Measurements from ENCODE around the gene DOLK.

Gene DOLK

GRCh38 chr9:128943832-128944620 lies 3.4 kb downstream of the DOLK start:
- DNase-seq (ENCODE audit: low read depth) = no peak
- no peak overlapping the region for H3K4me3 ChIP-seq (ENCODE audit: control insufficient read depth, low read depth, low read length)
- TF ChIP-seq CTCF (conservative IDR thresholded peaks at IDR 0.05; ENCODE audit: control insufficient read depth, insufficient read depth, low read depth, low read length) = no peak

- TF ChIP-seq CTCF (conservative IDR thresholded peaks at IDR 0.05; ENCODE audit: control insufficient read depth, insufficient read depth, low read depth, low read length) = no peak
- no peak overlapping the region for H3K4me3 ChIP-seq (ENCODE audit: control insufficient read depth, low read depth, low read length)
Observed at GRCh38 chr9:128940946-128941755, 6.3 kb downstream of the DOLK start.

GRCh38 chr9:128940271-128940921 lies 7.0 kb downstream of the DOLK start:
- DNase-seq (ENCODE audit: low read depth) = no peak
- TF ChIP-seq CTCF (conservative IDR thresholded peaks at IDR 0.05; ENCODE audit: control insufficient read depth, insufficient read depth, low read depth, low read length) = no peak
- H3K4me3 ChIP-seq (ENCODE audit: control insufficient read depth, low read depth, low read length) = no peak overlapping the region

More at GRCh38 chr9:128940946-128941755, 6.3 kb downstream of the DOLK start:
- DNase-seq (ENCODE audit: low read depth) = no peak

- H3K4me3 ChIP-seq (ENCODE audit: control insufficient read depth, low read depth, low read length) = no peak overlapping the region
- TF ChIP-seq CTCF (conservative IDR thresholded peaks at IDR 0.05; ENCODE audit: control insufficient read depth, insufficient read depth, low read depth, low read length) = no peak
- DNase-seq (ENCODE audit: low read depth) = no peak
Observed at GRCh38 chr9:128937310-128938165, 9.9 kb downstream of the DOLK start.

- no peak for TF ChIP-seq CTCF (conservative IDR thresholded peaks at IDR 0.05; ENCODE audit: control insufficient read depth, insufficient read depth, low read depth, low read length)
- DNase-seq (ENCODE audit: low read depth) = no peak
- no peak overlapping the region for H3K4me3 ChIP-seq (ENCODE audit: control insufficient read depth, low read depth, low read length)
Observed at GRCh38 chr9:128936171-128936865, 11.1 kb downstream of the DOLK start.

Measured in fibroblast of mammary gland (primary cell).